Measurements from ENCODE around the gene KSR2.

- no peak for TF ChIP-seq PBX3 (CRISPR knock-in tag; IDR thresholded peaks at IDR 0.05)
- no peak for TF ChIP-seq CTCF (tag by site-specific recombination; IDR thresholded peaks at IDR 0.05)
These were observed 514.8 kb downstream of the KSR2 start for GRCh38 chr12:117453961-117454360.

Measured in HEK293 (cell line).